OCI-LY7 (cell line): ENCODE measurements around the gene OXSR1. TPM values are rescaled to one million over a fixed set of nuclear protein-coding genes. Genes with fewer than 3 reads are reported as not detected.
A peak's percentile ranks its signal among the peaks of the same experiment; 100 is the strongest.

Source experiments
- BruUV-seq: library from RNA; stranded (reverse); fragments of 400-500 nt; replicated peaks from 2 replicates; lab custom pipeline; 2021; lab: Mats Ljungman, UMichigan
- CTCF ChIA-PET: fragments of 300-600 bp; sonication (Branson Sonifier 250); formaldehyde crosslinking; loops from one replicate; lab custom pipeline; 2022; ENCODE audit warnings: antibody characterized with exemption; ENCODE audit not compliant: unreplicated experiment; lab: Charles Lee
- POLR2A ChIA-PET: fragments of 300-600 bp; sonication (Branson Sonifier 250); formaldehyde crosslinking; loops from one replicate; lab custom pipeline; 2022; ENCODE audit warnings: antibody characterized with exemption; lab: Charles Lee
- DNase-seq: peaks from one replicate; pipeline ENCODE4 v3.0.0-alpha.2; 2015; ENCODE audit warnings: low spot score
- H2AFZ ChIP-seq: fragments of 200-600 bp; sonication (generic), shearing (Covaris generic); 2 replicates; pipeline ENCODE4 v1.6.1; 2014; ENCODE audit warnings: mild to moderate bottlenecking, antibody characterized with exemption, low read length, moderate library complexity
- H3K27ac ChIP-seq: fragments of 200-600 bp; sonication (generic); 2 replicates; pipeline ENCODE4 v1.5.1; 2014; ENCODE audit warnings: mixed run types, low read depth, mild to moderate bottlenecking, moderate library complexity, low read length, inconsistent platforms; ENCODE audit not compliant: poor library complexity, severe bottlenecking
- H3K36me3 ChIP-seq: fragments of 200-600 bp; sonication (generic); 2 replicates; pipeline ENCODE4 v1.6.1; 2014; ENCODE audit warnings: mild to moderate bottlenecking, antibody characterized with exemption, low read length, moderate library complexity, mixed read lengths; ENCODE audit not compliant: insufficient read depth
- H3K4me1 ChIP-seq: fragments of 200-600 bp; sonication (generic); 2 replicates; pipeline ENCODE4 v1.5.1; 2014; ENCODE audit warnings: mild to moderate bottlenecking, low read length; ENCODE audit not compliant: insufficient read depth, poor library complexity, severe bottlenecking
- H3K4me2 ChIP-seq: fragments of 200-600 bp; sonication (generic); 2 replicates; pipeline ENCODE4 v1.6.1; 2014; ENCODE audit warnings: mild to moderate bottlenecking, low read length
- H3K4me3 ChIP-seq: fragments of 200-600 bp; sonication (generic); 2 replicates; pipeline ENCODE4 v1.5.1; 2014; ENCODE audit warnings: mild to moderate bottlenecking, low read depth, low read length; ENCODE audit not compliant: poor library complexity, severe bottlenecking
- H3K79me2 ChIP-seq: fragments of 200-600 bp; sonication (generic); 2 replicates; pipeline ENCODE4 v1.6.1; 2016; ENCODE audit warnings: low read depth, mild to moderate bottlenecking, low read length, moderate library complexity, mixed read lengths; ENCODE audit not compliant: insufficient read depth
- H3K9me2 ChIP-seq: fragments of 200-600 bp; sonication (generic); 2 replicates; pipeline ENCODE4 v1.6.1; 2016; ENCODE audit warnings: mild to moderate bottlenecking, low read length, mixed read lengths; ENCODE audit not compliant: insufficient read depth
- H3K9me3 ChIP-seq: fragments of 200-600 bp; sonication (generic); 2 replicates; pipeline ENCODE4 v1.6.1; 2014; ENCODE audit warnings: mild to moderate bottlenecking, mixed run types, low read length, mixed read lengths
- H4K20me1 ChIP-seq: fragments of 200-600 bp; sonication (generic); 2 replicates; pipeline ENCODE4 v1.6.1; 2014; ENCODE audit warnings: mild to moderate bottlenecking, antibody characterized with exemption, low read length, moderate library complexity, mixed read lengths; ENCODE audit not compliant: insufficient read depth
- EZH2phosphoT487 ChIP-seq: fragments of 200-600 bp; sonication (generic); IDR thresholded peaks from 2 replicates; pipeline ENCODE4 v1.6.1; 2018; ENCODE audit warnings: low read depth, borderline replicate concordance, mild to moderate bottlenecking, mixed run types, antibody characterized with exemption, low read length, moderate library complexity, mixed read lengths
- intact Hi-C: fragments of 100-400 bp; cut with micrococcal nuclease; formaldehyde crosslinking; loops from one replicate; pipeline ENCODE4 v1.10.0; 2022; ENCODE audit not compliant: unreplicated experiment
- total RNA-seq, 2 experiments: library from RNA; depleted of rRNA in 1 of 2; stranded (reverse); fragments of >200 nt in 1 of 2; shearing (Covaris generic) in 1 of 2; gene quantifications; 2 replicates each; pipeline ENCODE4 v1.2.3, GENCODE V29; 2014 to 2022
- TF ChIP-seq, protein P1 (sequence below): fragments of 200-600 bp; sonication (generic); conservative IDR thresholded peaks from 2 replicates; pipeline ENCODE4 v1.5.1; 2014; ENCODE audit warnings: mild to moderate bottlenecking, antibody characterized with exemption, low read length, moderate library complexity, mixed read lengths

OXSR1 gene
- total RNA-seq, 2 experiments from 2014 or later, result 21.4 to 43.7 TPM

DNA sequence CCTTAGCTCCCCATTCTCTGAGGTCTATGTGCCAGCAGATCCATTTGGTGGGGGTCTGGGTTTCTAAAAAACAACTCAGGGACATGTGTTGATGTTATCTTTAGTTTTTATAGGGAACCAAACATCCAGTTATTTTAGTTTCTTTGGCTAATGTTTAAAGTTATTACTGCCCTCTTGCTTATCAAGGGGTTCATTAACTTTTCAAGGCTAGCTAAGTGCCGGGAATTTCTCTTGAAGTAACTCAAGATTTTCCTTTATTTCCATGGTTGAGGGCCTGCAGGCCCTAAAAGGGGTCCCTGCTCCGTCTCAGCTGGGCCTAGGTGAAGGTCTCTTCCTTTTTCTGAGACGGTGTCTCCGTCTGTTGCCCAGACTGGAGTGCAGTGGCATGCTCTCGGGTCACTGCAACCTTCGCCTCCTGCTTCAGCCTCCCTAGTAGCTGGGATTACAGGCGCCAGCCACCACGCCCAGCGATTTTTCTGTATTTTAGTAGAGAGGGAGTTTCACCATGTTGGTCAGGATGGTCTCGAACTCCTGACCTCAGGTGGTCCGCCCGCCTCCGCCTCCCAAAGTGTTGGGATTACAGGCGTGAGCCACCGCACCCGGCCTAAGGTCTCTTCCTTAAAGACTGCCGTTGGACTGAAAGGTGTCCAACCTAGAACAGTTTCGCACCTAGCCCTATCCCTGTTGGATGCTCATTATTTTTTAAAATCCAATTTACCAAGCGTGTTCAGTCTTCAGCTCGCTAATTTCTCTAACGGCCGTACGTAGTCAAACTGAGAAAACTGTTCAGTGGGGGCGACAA lies 1.3 kb upstream of the OXSR1 start:
- POLR2A ChIA-PET, result interaction anchor here (0.6 to 5.0 kb wide), 7 partner anchors 8 to 28 kb away, joined by 3 to 42 read pairs (median 6); partner anchors contain the start of genes ACAA1 and MYD88
- intact Hi-C loops, result no loop called here
- H3K4me3 ChIP-seq, result peak overlapping the region; percentile 91

DNA sequence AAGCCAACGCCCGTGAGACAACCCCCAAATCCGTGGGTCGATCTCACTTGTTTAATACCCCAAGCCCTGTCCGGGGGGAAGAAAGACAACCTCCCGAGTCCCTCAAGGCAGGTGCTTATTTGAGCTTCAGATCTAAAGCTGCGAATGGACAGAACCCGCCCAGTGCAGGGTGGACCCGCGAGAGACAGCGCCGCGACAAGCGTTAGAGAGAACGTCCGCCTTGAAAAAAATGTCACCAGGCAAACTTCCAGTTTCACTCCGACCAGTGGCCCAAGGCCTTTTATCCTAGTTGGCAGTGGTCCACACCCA lies 740 bp upstream of the OXSR1 start:
- POLR2A ChIA-PET, result interaction anchor here (0.8 to 5.0 kb wide), 7 partner anchors 9 to 26 kb away, joined by 3 to 42 read pairs (median 6); partner anchors contain the start of genes ACAA1 and MYD88
- Histone ChIP-seq H3K9me3 (no peaks in the 10 kb centered on the region), H3K79me2 (peaks cover 42% of the 10 kb centered on the region), H4K20me1 (peaks cover 20% of the 10 kb centered on the region; the same call in 1 of the 2 replicates), H3K4me3 (peak overlapping the region; percentile 91), H3K4me2 (peak overlapping the region; percentile 86), H2AFZ (peak overlapping the region; percentile 95), H3K27ac (peak overlapping the region; percentile 65), H3K4me1 (peaks cover 34% of the 10 kb centered on the region), H3K9me2 (no peaks in the 10 kb centered on the region), H3K36me3 (peaks cover 4% of the 10 kb centered on the region)
- CTCF ChIA-PET, result interaction anchor here (0.5 kb wide), 1 partner anchor 27 kb away, joined by 6 read pairs; no protein-coding TSS in a partner anchor
- intact Hi-C loops, result no loop called here
- no peak for DNase-seq
- no peak for TF ChIP-seq EZH2phosphoT487
- TF ChIP-seq, protein P1, sequence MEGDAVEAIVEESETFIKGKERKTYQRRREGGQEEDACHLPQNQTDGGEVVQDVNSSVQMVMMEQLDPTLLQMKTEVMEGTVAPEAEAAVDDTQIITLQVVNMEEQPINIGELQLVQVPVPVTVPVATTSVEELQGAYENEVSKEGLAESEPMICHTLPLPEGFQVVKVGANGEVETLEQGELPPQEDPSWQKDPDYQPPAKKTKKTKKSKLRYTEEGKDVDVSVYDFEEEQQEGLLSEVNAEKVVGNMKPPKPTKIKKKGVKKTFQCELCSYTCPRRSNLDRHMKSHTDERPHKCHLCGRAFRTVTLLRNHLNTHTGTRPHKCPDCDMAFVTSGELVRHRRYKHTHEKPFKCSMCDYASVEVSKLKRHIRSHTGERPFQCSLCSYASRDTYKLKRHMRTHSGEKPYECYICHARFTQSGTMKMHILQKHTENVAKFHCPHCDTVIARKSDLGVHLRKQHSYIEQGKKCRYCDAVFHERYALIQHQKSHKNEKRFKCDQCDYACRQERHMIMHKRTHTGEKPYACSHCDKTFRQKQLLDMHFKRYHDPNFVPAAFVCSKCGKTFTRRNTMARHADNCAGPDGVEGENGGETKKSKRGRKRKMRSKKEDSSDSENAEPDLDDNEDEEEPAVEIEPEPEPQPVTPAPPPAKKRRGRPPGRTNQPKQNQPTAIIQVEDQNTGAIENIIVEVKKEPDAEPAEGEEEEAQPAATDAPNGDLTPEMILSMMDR, result no peak
- no TSS peak for BruUV-seq

More for the DNA sequence above, 1.3 kb upstream of the OXSR1 start:
- peaks cover 20% of the 10 kb centered on the region; the same call in 1 of the 2 replicates for H4K20me1 ChIP-seq
- no peaks in the 10 kb centered on the region for H3K9me3 ChIP-seq
- peak overlapping the region; percentile 95 for H2AFZ ChIP-seq
- H3K27ac ChIP-seq, result peak overlapping the region; percentile 65
- peak overlapping the region; percentile 86 for H3K4me2 ChIP-seq
- TSS peak; percentile 93 for BruUV-seq
- peaks cover 36% of the 10 kb centered on the region for H3K79me2 ChIP-seq
- CTCF ChIA-PET, result interaction anchor here (0.5 kb wide), 1 partner anchor 27 kb away, joined by 6 read pairs; no protein-coding TSS in a partner anchor
- no peak for TF ChIP-seq EZH2phosphoT487
- TF ChIP-seq, protein P1, result no peak
- H3K9me2 ChIP-seq, result no peaks in the 10 kb centered on the region
- peaks cover 33% of the 10 kb centered on the region for H3K4me1 ChIP-seq
- peaks cover 4% of the 10 kb centered on the region for H3K36me3 ChIP-seq
- DNase-seq, result no peak
